Activated CD8-positive, alpha-beta T cell treated with anti-CD3 and anti-CD28 coated beads for 36 hours (primary cell): ENCODE measurements around the gene ZNF479. TPM values are rescaled to one million over a fixed set of nuclear protein-coding genes. Genes with fewer than 3 reads are reported as not detected.
"Not testable (repeated sequence)": the region's sequence is repeated elsewhere in the genome, so short reads cannot be mapped to it uniquely, and the experiment has no call there.

ENCODE experiments used
- ATAC-seq: fragments of 200-7000 bp; cut with Tn5 transposase; one replicate; pipeline ENCODE4 v1.10.0; 2021; ENCODE audit warnings: mild to moderate bottlenecking, moderate library complexity
- CTCF ChIA-PET: fragments of 350-600 bp; sonication (Branson Sonifier 250); formaldehyde crosslinking; loops from one replicate; lab custom pipeline; 2021; ENCODE audit warnings: antibody characterized with exemption; lab: Charles Lee
- POLR2A ChIA-PET: fragments of 350-600 bp; sonication (Branson Sonifier 250); formaldehyde crosslinking; loops from one replicate; lab custom pipeline; 2021; ENCODE audit warnings: antibody characterized with exemption; lab: Charles Lee
- DNase-seq: peaks from one replicate; pipeline ENCODE4 v3.0.0-alpha.2; 2020
- H3K27ac Mint-ChIP-seq: one replicate; pipeline ENCODE4 v1.8.0; 2021; ENCODE audit warnings: mild to moderate bottlenecking, mixed read lengths
- H3K27me3 Mint-ChIP-seq: one replicate; pipeline ENCODE4 v1.8.0; 2021; ENCODE audit warnings: mixed read lengths
- H3K36me3 Mint-ChIP-seq: one replicate; pipeline ENCODE4 v1.8.0; 2021; ENCODE audit warnings: low read depth, mixed read lengths
- H3K4me1 Mint-ChIP-seq: one replicate; pipeline ENCODE4 v1.8.0; 2021; ENCODE audit warnings: low read depth, mixed read lengths
- H3K4me3 Mint-ChIP-seq: one replicate; pipeline ENCODE4 v1.8.0; 2021; ENCODE audit warnings: mild to moderate bottlenecking, moderate library complexity, mixed read lengths
- H3K9me3 Mint-ChIP-seq: one replicate; pipeline ENCODE4 v1.8.0; 2021; ENCODE audit warnings: mixed read lengths
- intact Hi-C: fragments of 100-400 bp; cut with micrococcal nuclease; formaldehyde crosslinking; loops from one replicate; pipeline ENCODE4 v1.10.0; 2022
- total RNA-seq, 2 experiments: library from RNA; stranded (reverse); gene quantifications; one replicate each; pipeline ENCODE4 v1.2.3, GENCODE V29; 2021
- TF ChIP-seq, protein P1 (sequence below): fragments of 200-600 bp; IDR thresholded peaks from one replicate; pipeline ENCODE4 v1.8.0; 2022; ENCODE audit warnings: antibody characterized with exemption, mild to moderate bottlenecking

ZNF479 gene
- not detected for total RNA-seq

GRCh38 chr7:57132336-57132735, at the start of gene ZNF479:
TSS of gene ZNF479 (minus strand) at chr7:57132436. CDS start at chr7:57132324, 112 bp downstream.
- H3K4me1 Mint-ChIP-seq, intact Hi-C loops, POLR2A ChIA-PET, DNase-seq, ATAC-seq, H3K27ac Mint-ChIP-seq, H3K27me3 Mint-ChIP-seq, H3K36me3 Mint-ChIP-seq, CTCF ChIA-PET, H3K4me3 Mint-ChIP-seq: not testable (repeated sequence)
- H3K9me3 Mint-ChIP-seq, result peaks cover 27% of the 10 kb centered on the region

DNA sequence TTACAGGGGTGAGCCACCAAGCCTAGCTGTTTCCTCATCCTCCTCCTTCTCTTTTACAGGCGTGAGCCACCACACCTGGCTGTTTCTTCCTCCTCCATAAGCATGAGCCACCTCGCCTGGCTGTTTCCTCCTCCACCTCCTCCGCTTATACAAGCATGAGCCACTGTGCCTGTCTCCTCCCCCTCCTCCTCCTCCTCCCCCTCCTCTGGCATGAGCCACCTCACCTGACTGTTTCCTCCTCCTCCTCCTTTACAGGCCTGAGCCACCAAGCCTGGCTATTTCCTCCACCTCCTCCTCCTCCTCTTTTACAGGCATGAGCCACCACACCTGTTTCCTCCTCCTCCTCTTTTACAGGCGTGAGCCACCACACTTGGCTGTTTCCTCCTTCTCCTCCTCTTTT, 49.8 kb upstream of the ZNF479 start:
- intact Hi-C loops, result no loop called here
- no peaks in the 10 kb centered on the region for H3K27me3 Mint-ChIP-seq
- no peak for ATAC-seq
- no peak overlapping the region for H3K27ac Mint-ChIP-seq
- H3K36me3 Mint-ChIP-seq, result peaks cover 1% of the 10 kb centered on the region
- no peaks in the 10 kb centered on the region for H3K4me1 Mint-ChIP-seq
- no peak overlapping the region for H3K4me3 Mint-ChIP-seq
- TF ChIP-seq, protein P1, sequence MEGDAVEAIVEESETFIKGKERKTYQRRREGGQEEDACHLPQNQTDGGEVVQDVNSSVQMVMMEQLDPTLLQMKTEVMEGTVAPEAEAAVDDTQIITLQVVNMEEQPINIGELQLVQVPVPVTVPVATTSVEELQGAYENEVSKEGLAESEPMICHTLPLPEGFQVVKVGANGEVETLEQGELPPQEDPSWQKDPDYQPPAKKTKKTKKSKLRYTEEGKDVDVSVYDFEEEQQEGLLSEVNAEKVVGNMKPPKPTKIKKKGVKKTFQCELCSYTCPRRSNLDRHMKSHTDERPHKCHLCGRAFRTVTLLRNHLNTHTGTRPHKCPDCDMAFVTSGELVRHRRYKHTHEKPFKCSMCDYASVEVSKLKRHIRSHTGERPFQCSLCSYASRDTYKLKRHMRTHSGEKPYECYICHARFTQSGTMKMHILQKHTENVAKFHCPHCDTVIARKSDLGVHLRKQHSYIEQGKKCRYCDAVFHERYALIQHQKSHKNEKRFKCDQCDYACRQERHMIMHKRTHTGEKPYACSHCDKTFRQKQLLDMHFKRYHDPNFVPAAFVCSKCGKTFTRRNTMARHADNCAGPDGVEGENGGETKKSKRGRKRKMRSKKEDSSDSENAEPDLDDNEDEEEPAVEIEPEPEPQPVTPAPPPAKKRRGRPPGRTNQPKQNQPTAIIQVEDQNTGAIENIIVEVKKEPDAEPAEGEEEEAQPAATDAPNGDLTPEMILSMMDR, result no peak
- peaks cover 20% of the 10 kb centered on the region for H3K9me3 Mint-ChIP-seq
- no peak for DNase-seq
- ChIA-PET CTCF (no interaction called here), POLR2A (no interaction called here)

- Mint-ChIP-seq H3K9me3 (peaks cover 17% of the 10 kb centered on the region), H3K36me3 (peaks cover 1% of the 10 kb centered on the region), H3K27me3 (no peaks in the 10 kb centered on the region), H3K4me1 (no peaks in the 10 kb centered on the region), H3K4me3 (no peak overlapping the region), H3K27ac (no peak overlapping the region)
- DNase-seq, result no peak
- intact Hi-C loops, result no loop called here
- no peak for ATAC-seq
- TF ChIP-seq, protein P1, result no peak
- CTCF ChIA-PET, result no interaction called here
- POLR2A ChIA-PET, result no interaction called here
Observed at GRCh38 chr7:57181281-57181680, 49.0 kb upstream of the ZNF479 start.

DNA sequence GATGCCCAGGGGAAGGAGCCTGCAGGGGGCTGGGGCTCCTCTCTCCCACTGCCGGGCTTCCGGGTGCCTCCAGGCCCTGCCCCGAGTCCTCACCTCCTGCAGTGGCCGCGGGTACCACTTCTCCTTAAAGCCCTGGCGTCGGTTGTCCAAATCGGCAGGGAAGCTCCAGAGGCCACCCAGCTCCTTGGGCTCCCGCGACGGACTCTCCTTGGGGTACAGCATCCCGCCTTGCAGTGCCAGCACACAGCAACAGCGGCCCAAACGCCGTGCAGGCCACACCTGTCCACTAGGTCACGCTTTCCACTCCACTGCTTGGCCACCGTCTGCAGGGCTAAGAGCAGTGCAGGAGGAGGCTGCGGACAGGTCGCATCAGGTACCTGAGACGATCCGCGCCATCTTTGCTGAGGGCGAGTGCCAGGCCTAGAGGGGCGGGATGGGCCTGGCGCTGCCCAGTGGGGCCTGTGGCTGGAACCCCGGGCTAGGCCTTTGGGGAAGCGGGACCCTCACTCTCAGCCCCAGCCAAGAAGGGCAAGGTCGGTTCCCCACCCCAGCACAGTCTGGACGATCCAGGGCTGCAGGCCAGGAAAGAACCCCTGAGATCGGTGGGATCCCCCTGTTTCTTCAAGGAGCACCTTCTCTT, 47.7 kb upstream of the ZNF479 start:
- ChIA-PET POLR2A (no interaction called here), CTCF (no interaction called here)
- Mint-ChIP-seq H3K4me3 (no peak overlapping the region), H3K36me3 (peaks cover 1% of the 10 kb centered on the region), H3K27ac (no peak overlapping the region), H3K4me1 (no peaks in the 10 kb centered on the region), H3K27me3 (no peaks in the 10 kb centered on the region), H3K9me3 (peaks cover 17% of the 10 kb centered on the region)
- ATAC-seq (no peak), DNase-seq (no peak)
- intact Hi-C loops, result no loop called here
- TF ChIP-seq, protein P1, result no peak

GRCh38 chr7:57178768-57179139, 46.5 kb upstream of the ZNF479 start:
- ChIA-PET CTCF (no interaction called here), POLR2A (no interaction called here)
- no peak for DNase-seq
- Mint-ChIP-seq H3K27ac (no peak overlapping the region), H3K36me3 (peaks cover 1% of the 10 kb centered on the region), H3K4me3 (no peak overlapping the region), H3K4me1 (no peaks in the 10 kb centered on the region), H3K27me3 (no peaks in the 10 kb centered on the region), H3K9me3 (peaks cover 15% of the 10 kb centered on the region)
- TF ChIP-seq, protein P1, result no peak
- no peak for ATAC-seq
- intact Hi-C loops, result no loop called here
